NCI-H82 treated with DMSO at 0.1 percent for 48 hours (cell line): ENCODE data around the gene CD14.
"Not testable (repeated sequence)": the region's sequence is repeated elsewhere in the genome, so short reads cannot be mapped to it uniquely, and the experiment has no call there.

Experiments
- DNase-seq: peaks from one replicate; lab custom pipeline; 2025; ENCODE audit not compliant: unreplicated experiment; lab: John Stamatoyannopoulos, UW

Gene CD14

GRCh38 chr5:140598836-140599235 lies 34.1 kb downstream of the CD14 start:
- DNase-seq = no peak

- no peak for DNase-seq
Observed at GRCh38 chr5:140596321-140596741, 36.6 kb downstream of the CD14 start.

GRCh38 chr5:140595538-140596300 lies 37.3 kb downstream of the CD14 start:
- no peak for DNase-seq

GRCh38 chr5:140594169-140594568 lies 38.8 kb downstream of the CD14 start:
- DNase-seq = no peak

GRCh38 chr5:140593070-140593469 lies 39.9 kb downstream of the CD14 start:
- DNase-seq = not testable (repeated sequence)

- no peak for DNase-seq
Observed at GRCh38 chr5:140591747-140592372, 41.1 kb downstream of the CD14 start.

- no peak for DNase-seq
Observed at GRCh38 chr5:140590861-140591260, 42.1 kb downstream of the CD14 start.

- DNase-seq = no peak
Observed at GRCh38 chr5:140588311-140589070, 44.5 kb downstream of the CD14 start.

- no peak for DNase-seq
Observed at GRCh38 chr5:140587495-140587894, 45.5 kb downstream of the CD14 start.
